ENCODE measurements around the gene PLSCR4.
"Not testable (repeated sequence)": the region's sequence is repeated elsewhere in the genome, so short reads cannot be mapped to it uniquely, and the experiment has no call there.

Gene PLSCR4

GRCh38 chr3:146262371-146263110 is 11.6 kb upstream of the PLSCR4 start:
- peaks cover 3% of the 10 kb centered on the region for H3K9me3 Mint-ChIP-seq
- H3K4me3 Mint-ChIP-seq, result no peak overlapping the region
- DNase-seq (ENCODE audit: low spot score in 2 of 2) (no peak), ATAC-seq (no peak)
- H3K27ac Mint-ChIP-seq, result no peak overlapping the region
- H3K4me1 Mint-ChIP-seq, result no peaks in the 10 kb centered on the region
- H3K36me3 Mint-ChIP-seq, result no peaks in the 10 kb centered on the region

DNA sequence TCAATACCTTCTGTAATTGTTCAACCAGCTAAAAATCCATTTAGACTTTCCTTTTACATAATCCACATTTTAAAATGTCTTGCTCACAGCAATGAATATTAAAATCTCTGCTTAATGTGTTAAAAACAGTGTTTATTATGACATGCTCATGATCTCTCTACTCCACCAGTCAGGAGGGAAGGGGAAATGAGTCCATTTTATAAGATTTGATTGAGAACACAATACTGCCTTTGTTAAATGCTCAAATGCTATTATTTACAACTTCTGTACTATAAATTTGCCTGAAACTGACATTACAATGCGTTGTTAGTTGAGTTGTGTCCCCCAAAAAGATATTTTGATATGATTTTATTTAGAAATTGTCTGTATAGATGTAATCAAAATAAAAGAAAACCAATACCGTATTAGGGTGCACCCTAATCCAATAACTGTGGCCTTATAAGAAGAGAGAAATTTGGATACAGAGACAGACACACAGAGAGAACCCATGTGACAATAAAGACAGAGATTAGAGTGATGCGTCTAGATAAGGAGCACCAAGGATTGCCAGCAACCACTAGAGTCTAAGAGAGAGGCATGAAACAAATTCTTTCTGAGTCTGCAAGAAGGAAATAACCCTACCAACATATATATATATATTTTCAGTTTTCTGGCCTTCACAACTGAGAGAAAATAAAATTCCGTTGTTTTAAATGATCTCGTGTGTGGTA is 9.1 kb upstream of the PLSCR4 start:
- Mint-ChIP-seq H3K4me1 (no peaks in the 10 kb centered on the region), H3K36me3 (no peaks in the 10 kb centered on the region), H3K9me3 (peaks cover 3% of the 10 kb centered on the region), H3K4me3 (no peak overlapping the region), H3K27ac (no peak overlapping the region)
- DNase-seq (ENCODE audit: low spot score in 2 of 2), result no peak
- no peak for ATAC-seq

GRCh38 chr3:146256851-146257486 is 6.1 kb upstream of the PLSCR4 start:
- H3K4me3 Mint-ChIP-seq, result no peak overlapping the region
- no peaks in the 10 kb centered on the region for H3K36me3 Mint-ChIP-seq
- H3K4me1 Mint-ChIP-seq, result no peaks in the 10 kb centered on the region
- H3K27ac Mint-ChIP-seq, result no peak overlapping the region
- ATAC-seq (peak; percentile 21), DNase-seq (ENCODE audit: low spot score in 2 of 2) (no peak)
- peaks cover 3% of the 10 kb centered on the region for H3K9me3 Mint-ChIP-seq

DNA sequence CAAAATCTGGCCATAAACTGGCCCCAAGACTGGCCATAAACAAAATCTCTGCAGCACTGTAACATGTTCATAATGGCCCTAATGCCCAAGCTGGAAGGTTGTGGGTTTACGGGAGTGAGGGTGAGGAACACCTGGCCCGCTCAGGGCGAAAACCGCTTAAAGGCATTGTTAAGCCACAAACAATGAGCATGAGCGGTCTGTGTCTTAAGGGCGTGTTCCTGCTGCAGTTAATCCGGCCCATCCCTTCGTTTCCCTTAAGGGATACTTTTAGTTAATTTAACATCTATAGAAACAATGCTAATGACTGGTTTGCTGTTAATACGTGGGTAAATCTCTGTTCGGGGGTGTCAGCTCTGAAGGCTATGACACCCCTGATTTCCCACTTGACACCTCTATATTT is 1.5 kb upstream of the PLSCR4 start:
- not testable (repeated sequence) for DNase-seq (ENCODE audit: low spot score in 2 of 2); H3K4me1 Mint-ChIP-seq; ATAC-seq; H3K27ac Mint-ChIP-seq; H3K4me3 Mint-ChIP-seq; H3K9me3 Mint-ChIP-seq; H3K36me3 Mint-ChIP-seq

- no peaks in the 10 kb centered on the region for H3K9me3 Mint-ChIP-seq
- no peak for DNase-seq (ENCODE audit: low spot score in 2 of 2)
These were observed 984 bp downstream of the PLSCR4 start for GRCh38 chr3:146249921-146250320.

DNA sequence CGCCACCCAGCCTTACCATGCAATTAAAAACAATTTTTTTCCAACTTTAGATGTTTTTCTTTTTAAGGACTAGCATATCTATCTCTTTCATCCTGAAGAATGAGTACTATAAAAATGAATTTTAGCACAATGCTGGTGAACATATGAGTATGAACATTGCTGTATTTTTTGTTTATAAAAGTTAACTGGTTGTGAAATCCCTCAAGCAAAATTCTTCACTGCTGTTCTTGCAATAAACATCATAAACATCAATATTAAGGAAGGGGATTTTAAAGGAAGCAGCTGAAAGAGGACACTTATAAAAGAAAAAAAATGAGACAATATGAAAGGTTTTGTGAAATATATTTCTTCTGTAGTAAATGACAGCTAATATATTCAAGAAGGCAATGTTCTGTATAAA is 3.0 kb downstream of the PLSCR4 start:
- Mint-ChIP-seq H3K36me3 (no peaks in the 10 kb centered on the region), H3K4me1 (no peaks in the 10 kb centered on the region), H3K27ac (no peak overlapping the region), H3K9me3 (no peaks in the 10 kb centered on the region), H3K4me3 (no peak overlapping the region)
- DNase-seq (ENCODE audit: low spot score in 2 of 2), result no peak
- no peak for ATAC-seq

More at GRCh38 chr3:146249921-146250320, 984 bp downstream of the PLSCR4 start:
- ATAC-seq, result no peak
- H3K4me1 Mint-ChIP-seq, result no peaks in the 10 kb centered on the region
- H3K4me3 Mint-ChIP-seq, result peak overlapping the region; percentile 51
- H3K36me3 Mint-ChIP-seq, result no peaks in the 10 kb centered on the region
- H3K27ac Mint-ChIP-seq, result no peak overlapping the region

DNA sequence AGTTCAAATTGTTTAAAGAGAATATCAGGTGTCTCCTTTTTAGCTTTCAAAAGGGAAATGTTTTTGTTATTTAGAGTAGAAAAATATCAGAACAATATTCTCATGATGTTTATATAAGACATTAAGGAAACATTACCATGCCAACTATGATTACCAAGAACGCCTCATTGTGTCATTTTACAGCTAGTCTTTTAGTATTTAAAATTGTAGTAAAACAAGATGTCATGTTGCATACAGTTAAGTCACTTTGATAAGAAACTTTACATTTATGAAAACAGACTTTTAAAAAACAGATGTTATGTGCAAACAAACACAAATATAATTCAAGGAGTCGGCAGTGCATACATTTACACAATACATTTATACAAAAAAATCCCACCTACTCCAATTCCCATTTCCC is 4.4 kb downstream of the PLSCR4 start:
- no peaks in the 10 kb centered on the region for H3K9me3 Mint-ChIP-seq
- no peak overlapping the region for H3K27ac Mint-ChIP-seq
- H3K36me3 Mint-ChIP-seq, result no peaks in the 10 kb centered on the region
- DNase-seq (ENCODE audit: low spot score in 2 of 2) (no peak), ATAC-seq (no peak)
- H3K4me1 Mint-ChIP-seq, result no peaks in the 10 kb centered on the region
- H3K4me3 Mint-ChIP-seq, result no peak overlapping the region

DNA sequence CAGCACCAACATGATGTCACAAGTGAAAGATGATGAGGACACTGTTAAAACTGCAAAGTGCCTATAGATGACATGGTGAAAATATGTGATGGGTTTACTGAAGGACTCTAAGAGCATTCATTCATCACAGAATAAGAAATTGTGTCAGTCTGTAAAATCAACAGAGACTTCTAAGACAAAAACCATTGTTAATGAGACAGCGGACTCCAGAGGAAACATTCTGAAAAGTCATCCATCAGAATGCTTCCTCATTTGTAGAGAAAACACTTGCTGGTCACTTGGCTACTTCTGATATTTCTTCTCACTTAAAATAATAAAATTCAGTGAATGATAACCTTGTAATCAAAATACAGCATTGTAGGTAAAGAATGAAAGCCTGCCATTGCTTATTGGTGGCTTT is 7.3 kb downstream of the PLSCR4 start:
- H3K4me1 Mint-ChIP-seq, result no peaks in the 10 kb centered on the region
- H3K27ac Mint-ChIP-seq, result no peak overlapping the region
- no peak for ATAC-seq
- no peak overlapping the region for H3K4me3 Mint-ChIP-seq
- DNase-seq (ENCODE audit: low spot score in 2 of 2), result no peak
- H3K36me3 Mint-ChIP-seq, result no peaks in the 10 kb centered on the region
- no peaks in the 10 kb centered on the region for H3K9me3 Mint-ChIP-seq

DNA sequence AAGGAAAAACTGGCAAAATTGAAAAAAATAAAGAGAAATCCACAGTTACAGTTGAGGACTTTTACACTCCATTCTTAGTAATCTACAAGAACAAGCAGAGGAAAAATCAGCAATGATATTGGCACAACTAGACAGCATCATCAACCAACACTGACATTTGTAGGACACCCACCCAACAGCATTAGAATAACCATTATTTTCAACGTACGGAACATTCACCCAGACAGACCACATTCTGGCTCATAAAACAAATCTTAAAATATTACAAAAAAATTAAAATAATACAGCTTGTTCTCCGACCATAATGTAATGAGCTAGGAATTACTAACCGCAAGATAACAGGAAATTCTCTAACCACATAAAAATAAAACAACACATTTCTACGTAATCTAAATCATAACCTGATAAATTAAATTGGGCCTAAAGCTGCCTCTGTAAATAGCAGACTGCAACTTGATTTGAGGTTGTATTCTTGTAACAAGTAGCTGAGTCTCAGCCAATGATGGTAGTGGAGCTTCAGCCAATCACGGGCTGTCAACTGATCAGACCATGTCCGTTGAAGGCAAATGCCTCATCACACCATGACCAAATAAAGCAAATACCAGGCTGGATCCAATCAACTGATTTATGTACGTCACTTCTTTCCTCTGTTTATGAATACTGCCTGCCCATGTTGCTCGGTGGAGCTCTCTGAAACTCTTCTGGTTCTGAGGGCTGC is 9.2 kb downstream of the PLSCR4 start:
- H3K4me3 Mint-ChIP-seq, result no peak overlapping the region
- ATAC-seq (no peak), DNase-seq (ENCODE audit: low spot score in 2 of 2) (no peak)
- H3K4me1 Mint-ChIP-seq, result no peaks in the 10 kb centered on the region
- H3K36me3 Mint-ChIP-seq, result no peaks in the 10 kb centered on the region
- no peak overlapping the region for H3K27ac Mint-ChIP-seq
- peaks cover 3% of the 10 kb centered on the region for H3K9me3 Mint-ChIP-seq

GRCh38 chr3:146233487-146233886 is 17.4 kb downstream of the PLSCR4 start:
- H3K36me3 Mint-ChIP-seq, result no peaks in the 10 kb centered on the region
- DNase-seq (ENCODE audit: low spot score in 2 of 2) (no peak), ATAC-seq (no peak)
- H3K27ac Mint-ChIP-seq, result no peak overlapping the region
- H3K4me1 Mint-ChIP-seq, result no peaks in the 10 kb centered on the region
- no peak overlapping the region for H3K4me3 Mint-ChIP-seq
- peaks cover 6% of the 10 kb centered on the region for H3K9me3 Mint-ChIP-seq

DNA sequence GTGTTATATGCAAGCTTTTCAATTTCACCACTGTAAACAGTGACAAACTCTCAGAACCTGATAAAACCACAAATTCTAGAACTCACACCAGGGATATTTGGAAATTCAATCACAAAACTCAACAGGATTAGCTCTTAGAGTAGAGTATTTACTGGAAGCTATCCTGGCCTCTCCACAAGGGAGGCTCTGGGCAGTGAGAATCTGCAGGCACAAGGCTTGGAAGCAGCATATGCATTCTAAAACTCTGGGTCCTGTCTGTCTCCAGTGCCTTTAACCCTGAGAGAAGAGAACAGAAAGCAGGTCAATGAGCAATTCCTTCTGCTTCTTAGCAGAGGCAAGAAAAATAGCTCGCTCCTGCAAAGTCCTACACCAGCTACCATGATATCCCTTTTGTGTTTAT is 23.4 kb downstream of the PLSCR4 start:
- Mint-ChIP-seq H3K27ac (no peak overlapping the region), H3K36me3 (no peaks in the 10 kb centered on the region), H3K9me3 (no peaks in the 10 kb centered on the region), H3K4me3 (no peak overlapping the region), H3K4me1 (no peaks in the 10 kb centered on the region)
- DNase-seq (ENCODE audit: low spot score in 2 of 2) (no peak), ATAC-seq (peak; percentile 19)

DNA sequence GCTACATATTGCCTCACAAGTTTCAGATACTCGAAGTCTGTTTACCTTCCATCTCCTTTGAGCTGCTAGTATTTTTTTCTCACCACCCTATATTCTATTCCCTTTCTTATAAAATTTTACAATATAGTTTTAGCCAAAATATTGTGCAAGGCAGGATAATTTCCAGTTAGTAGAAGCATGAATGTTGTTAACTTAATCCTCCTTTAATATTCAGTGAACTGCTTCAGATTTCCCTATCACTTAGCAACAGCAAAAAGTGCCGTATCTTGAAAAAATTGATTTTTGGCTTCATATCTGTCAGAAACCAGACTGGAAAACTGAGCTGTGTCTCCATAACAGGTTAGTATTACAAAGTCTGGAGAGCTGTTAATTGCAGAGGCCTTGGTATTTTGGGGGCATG is 24.0 kb downstream of the PLSCR4 start:
- ATAC-seq, result no peak
- no peak overlapping the region for H3K4me3 Mint-ChIP-seq
- no peaks in the 10 kb centered on the region for H3K9me3 Mint-ChIP-seq
- no peaks in the 10 kb centered on the region for H3K36me3 Mint-ChIP-seq
- no peaks in the 10 kb centered on the region for H3K4me1 Mint-ChIP-seq
- H3K27ac Mint-ChIP-seq, result no peak overlapping the region
- no peak for DNase-seq (ENCODE audit: low spot score in 2 of 2)

- not testable (repeated sequence) for H3K9me3 Mint-ChIP-seq; ATAC-seq; H3K4me3 Mint-ChIP-seq; DNase-seq (ENCODE audit: low spot score in 2 of 2); H3K36me3 Mint-ChIP-seq; H3K27ac Mint-ChIP-seq; H3K4me1 Mint-ChIP-seq
These were observed 25.4 kb downstream of the PLSCR4 start for GRCh38 chr3:146225458-146225857.

- DNase-seq (ENCODE audit: low spot score in 2 of 2) (no peak), ATAC-seq (no peak)
- Mint-ChIP-seq H3K9me3 (no peaks in the 10 kb centered on the region), H3K4me1 (no peaks in the 10 kb centered on the region), H3K27ac (no peak overlapping the region), H3K36me3 (no peaks in the 10 kb centered on the region), H3K4me3 (no peak overlapping the region)
These were observed 27.2 kb downstream of the PLSCR4 start for GRCh38 chr3:146223401-146224373.

Data from stimulated activated effector memory CD8-positive, alpha-beta T cell treated with anti-CD3 and anti-CD28 coated beads, Interleukin-12 subunit alpha, Interleukin-12 subunit beta, amount 100 ng/mL, for 72 hours (primary cell).